GM12891 (cell line): ENCODE data around the gene PLCB2.
A peak's percentile ranks its signal among the peaks of the same experiment; 100 is the strongest.

Experiments used
- DNase-seq: peaks from one replicate; pipeline ENCODE4 v3.0.0; 2011; ENCODE audit warnings: low spot score; ENCODE audit not compliant: insufficient read length
- FAIRE-seq: peaks from 2 replicates; lab custom pipeline; 2011; peaks lifted over from hg19 to GRCh38; lab: Jason Lieb, UNC
- PAX5 ChIP-seq: IDR thresholded peaks from 2 replicates; pipeline ENCODE4 v1.6.1; 2011; ENCODE audit warnings: low read length, moderate library complexity, mild to moderate bottlenecking; ENCODE audit not compliant: insufficient read depth, severe bottlenecking
- POLR2A ChIP-seq: IDR thresholded peaks from 2 replicates; pipeline ENCODE4 v1.6.1; 2011; ENCODE audit warnings: low read depth, low read length, control low read depth
- POLR2AphosphoS5 ChIP-seq: IDR thresholded peaks from 2 replicates; pipeline ENCODE4 v1.6.1; 2011; ENCODE audit warnings: low read depth, low read length, control low read depth
- POU2F2 ChIP-seq: IDR thresholded peaks from 2 replicates; pipeline ENCODE4 v1.6.1; 2011; ENCODE audit warnings: low read depth, mild to moderate bottlenecking, control low read depth, low read length, moderate library complexity
- SPI1 ChIP-seq: IDR thresholded peaks from 2 replicates; pipeline ENCODE4 v1.6.1; 2011; ENCODE audit warnings: low read depth, low read length, control low read depth
- TAF1 ChIP-seq: IDR thresholded peaks from 2 replicates; pipeline ENCODE4 v1.6.1; 2011; ENCODE audit warnings: low read depth, low read length, control low read depth

Gene PLCB2

GRCh38 chr15:40313531-40314398, 6.0 kb upstream of the PLCB2 start:
- DNase-seq (no peak), FAIRE-seq (no peak)
- TF ChIP-seq POU2F2 (no peak), TAF1 (no peak), POLR2A (no peak), SPI1 (no peak), PAX5 (no peak), POLR2AphosphoS5 (no peak)

- TF ChIP-seq PAX5: no peak
- TF ChIP-seq SPI1: no peak
- no peak for TF ChIP-seq POLR2A
- no peak for TF ChIP-seq POU2F2
- TF ChIP-seq POLR2AphosphoS5: no peak
- no peak for TF ChIP-seq TAF1
- FAIRE-seq (no peak), DNase-seq (no peak)
Measured at GRCh38 chr15:40312370-40313158, 4.8 kb upstream of the PLCB2 start.

GRCh38 chr15:40310993-40311392, 3.3 kb upstream of the PLCB2 start:
- DNase-seq: no peak
- TF ChIP-seq PAX5: no peak
- no peak for TF ChIP-seq POU2F2
- no peak for TF ChIP-seq POLR2AphosphoS5
- no peak for TF ChIP-seq SPI1
- no peak for TF ChIP-seq TAF1
- TF ChIP-seq POLR2A: no peak

GRCh38 chr15:40310001-40310959, 2.5 kb upstream of the PLCB2 start:
- FAIRE-seq: peak; percentile 82
- DNase-seq: no peak
- TF ChIP-seq TAF1 (no peak), POLR2A (no peak), POLR2AphosphoS5 (no peak), PAX5 (no peak), SPI1 (no peak), POU2F2 (peak; percentile 64; the same call in 1 of the 2 replicates)

More at GRCh38 chr15:40310993-40311392, 3.3 kb upstream of the PLCB2 start:
- FAIRE-seq: no peak

GRCh38 chr15:40309344-40309862, 1.7 kb upstream of the PLCB2 start:
- no peak for FAIRE-seq

GRCh38 chr15:40306908-40307307, 827 bp downstream of the PLCB2 start:
- no peak for TF ChIP-seq PAX5
- no peak for TF ChIP-seq POLR2AphosphoS5
- no peak for TF ChIP-seq SPI1
- TF ChIP-seq POU2F2: no peak
- no peak for TF ChIP-seq TAF1
- TF ChIP-seq POLR2A: no peak
- DNase-seq (no peak), FAIRE-seq (peak; percentile 74)

More at GRCh38 chr15:40309344-40309862, 1.7 kb upstream of the PLCB2 start:
- no peak for DNase-seq
- no peak for TF ChIP-seq POLR2AphosphoS5
- TF ChIP-seq SPI1: no peak
- no peak for TF ChIP-seq PAX5
- no peak for TF ChIP-seq POU2F2
- TF ChIP-seq TAF1: no peak
- no peak for TF ChIP-seq POLR2A

GRCh38 chr15:40306371-40306770, 1.4 kb downstream of the PLCB2 start:
- DNase-seq (no peak), FAIRE-seq (peak; percentile 52)
- no peak for TF ChIP-seq POU2F2
- peak; percentile 37; the same call in 1 of the 2 replicates for TF ChIP-seq SPI1
- TF ChIP-seq POLR2AphosphoS5: no peak
- no peak for TF ChIP-seq TAF1

- FAIRE-seq (no peak), DNase-seq (no peak)
- TF ChIP-seq POU2F2 (no peak), PAX5 (no peak), TAF1 (no peak), SPI1 (no peak), POLR2AphosphoS5 (no peak), POLR2A (no peak)
Measured at GRCh38 chr15:40305281-40305680, 2.5 kb downstream of the PLCB2 start.
